SU-DHL-6 (cell line): ENCODE data around the gene PLEKHM2.

ENCODE experiments used
- H2AFZ ChIP-seq: fragments of 200-600 bp; sonication (generic); 2 replicates; pipeline ENCODE4 v1.6.1; 2014; ENCODE audit warnings: low read depth, mild to moderate bottlenecking, moderate library complexity, mixed read lengths, antibody characterized with exemption, low read length; ENCODE audit not compliant: severe bottlenecking
- H3F3A ChIP-seq: fragments of 200-600 bp; shearing (Covaris generic); 2 replicates; pipeline ENCODE4 v1.6.0; 2016; ENCODE audit warnings: antibody characterized with exemption, mild to moderate bottlenecking; ENCODE audit not compliant: insufficient read depth
- H3K27ac ChIP-seq: fragments of 200-600 bp; sonication (generic); 2 replicates; pipeline ENCODE4 v1.5.1; 2016; ENCODE audit warnings: low read depth, mild to moderate bottlenecking, low read length, moderate library complexity, mixed read lengths
- H3K27me3 ChIP-seq: fragments of 200-600 bp; sonication (generic), shearing (Covaris generic); 2 replicates; pipeline ENCODE4 v1.6.0; 2014; ENCODE audit warnings: mild to moderate bottlenecking, low read length
- H3K36me3 ChIP-seq: fragments of 200-600 bp; sonication (generic); 2 replicates; pipeline ENCODE4 v1.6.1; 2014; ENCODE audit warnings: mild to moderate bottlenecking, low read length, mixed read lengths
- H3K4me2 ChIP-seq: fragments of 300-600, 200-600 bp; shearing (Covaris generic), sonication (generic); 2 replicates; pipeline ENCODE4 v1.6.0; 2014; ENCODE audit warnings: low read length, low read depth, mild to moderate bottlenecking; ENCODE audit not compliant: poor library complexity, severe bottlenecking
- H3K4me3 ChIP-seq: fragments of 200-600 bp; sonication (generic); 2 replicates; pipeline ENCODE4 v1.5.1; 2014; ENCODE audit warnings: antibody characterized with exemption, low read length, mild to moderate bottlenecking, mixed read lengths; ENCODE audit not compliant: insufficient read depth, poor library complexity, severe bottlenecking
- H3K79me2 ChIP-seq: fragments of 200-600 bp; sonication (generic); 2 replicates; pipeline ENCODE4 v1.6.1; 2014; ENCODE audit warnings: mild to moderate bottlenecking, low read length, moderate library complexity; ENCODE audit not compliant: insufficient read depth
- H3K9ac ChIP-seq: fragments of 200-600 bp; sonication (generic); 2 replicates; pipeline ENCODE4 v1.7.0; 2014; ENCODE audit warnings: mild to moderate bottlenecking, low read length
- H3K9me2 ChIP-seq: fragments of 200-600 bp; sonication (generic); replicated peaks from 2 replicates; pipeline ENCODE4 v1.6.1; 2014; ENCODE audit warnings: low read length; ENCODE audit not compliant: insufficient read depth
- H3K9me3 ChIP-seq: fragments of 200-600 bp; sonication (generic); 2 replicates; pipeline ENCODE4 v1.6.1; 2014; ENCODE audit warnings: low read length, mixed read lengths; ENCODE audit not compliant: insufficient read depth
- H4K20me1 ChIP-seq: fragments of 200-600 bp; sonication (generic); 2 replicates; pipeline ENCODE4 v1.6.1; 2014; ENCODE audit warnings: low read depth, mild to moderate bottlenecking, antibody characterized with exemption, low read length, moderate library complexity, mixed read lengths
- CTCF ChIP-seq: fragments of 200-600 bp; sonication (generic); IDR thresholded peaks from one replicate; pipeline ENCODE4 v1.5.1; 2017; ENCODE audit warnings: antibody characterized with exemption, mild to moderate bottlenecking, low read length, moderate library complexity; ENCODE audit not compliant: insufficient read depth, poor library complexity, severe bottlenecking
- EZH2phosphoT487 ChIP-seq: fragments of 200-600 bp; sonication (generic), shearing (Covaris generic); conservative IDR thresholded peaks from 2 replicates; pipeline ENCODE4 v1.6.1; 2018; ENCODE audit warnings: mild to moderate bottlenecking, antibody characterized with exemption, low read length, moderate library complexity, mixed read lengths

The PLEKHM2 gene

GRCh38 chr1:15734296-15734695 is 50.2 kb downstream of the PLEKHM2 start:
- no peaks in the 10 kb centered on the region for H3K27me3 ChIP-seq
- no peaks in the 10 kb centered on the region for H4K20me1 ChIP-seq
- H3K9me3 ChIP-seq: no peaks in the 10 kb centered on the region
- no peak overlapping the region for H3K4me2 ChIP-seq
- no peak overlapping the region for H3K27ac ChIP-seq
- no peaks in the 10 kb centered on the region for H3K36me3 ChIP-seq
- TF ChIP-seq CTCF (no peak), EZH2phosphoT487 (no peak)
- no peaks in the 10 kb centered on the region for H3K79me2 ChIP-seq
- H3F3A ChIP-seq: no peaks in the 10 kb centered on the region
- no peak overlapping the region for H3K4me3 ChIP-seq
- H3K9me2 ChIP-seq: no peaks in the 10 kb centered on the region
- no peak overlapping the region for H2AFZ ChIP-seq
- no peak overlapping the region for H3K9ac ChIP-seq

GRCh38 chr1:15734901-15735300 is 50.8 kb downstream of the PLEKHM2 start:
- H3K9me2 ChIP-seq: no peaks in the 10 kb centered on the region
- TF ChIP-seq EZH2phosphoT487 (no peak), CTCF (no peak)

GRCh38 chr1:15735304-15736037 is 51.4 kb downstream of the PLEKHM2 start:
- H2AFZ ChIP-seq: no peak overlapping the region

More at GRCh38 chr1:15734901-15735300, 50.8 kb downstream of the PLEKHM2 start:
- no peak overlapping the region for H3K9ac ChIP-seq
- no peak overlapping the region for H3K4me2 ChIP-seq
- no peak overlapping the region for H3K27ac ChIP-seq
- no peaks in the 10 kb centered on the region for H3K27me3 ChIP-seq
- H3K9me3 ChIP-seq: no peaks in the 10 kb centered on the region
- H3F3A ChIP-seq: no peaks in the 10 kb centered on the region
- no peaks in the 10 kb centered on the region for H3K36me3 ChIP-seq
- H3K4me3 ChIP-seq: no peak overlapping the region
- no peaks in the 10 kb centered on the region for H3K79me2 ChIP-seq
- no peaks in the 10 kb centered on the region for H4K20me1 ChIP-seq
- H2AFZ ChIP-seq: no peak overlapping the region

More at GRCh38 chr1:15735304-15736037, 51.4 kb downstream of the PLEKHM2 start:
- Histone ChIP-seq H3K9ac (no peak overlapping the region), H3K9me3 (no peaks in the 10 kb centered on the region), H3K4me3 (no peak overlapping the region), H4K20me1 (no peaks in the 10 kb centered on the region), H3K27me3 (no peaks in the 10 kb centered on the region), H3F3A (no peaks in the 10 kb centered on the region), H3K79me2 (no peaks in the 10 kb centered on the region), H3K4me2 (no peak overlapping the region), H3K27ac (no peak overlapping the region), H3K36me3 (no peaks in the 10 kb centered on the region), H3K9me2 (no peaks in the 10 kb centered on the region)
- TF ChIP-seq CTCF (no peak), EZH2phosphoT487 (no peak)
